KOPT-K1 (cell line): ENCODE measurements around the gene RAC2.

ENCODE experiments used
- H3K27ac ChIP-seq: fragments of 200-600 bp; sonication (generic); 2 replicates; pipeline ENCODE4 v1.5.1; 2016; ENCODE audit warnings: antibody characterized with exemption, mild to moderate bottlenecking, low read depth, low read length; ENCODE audit not compliant: poor library complexity, severe bottlenecking
- H3K36me3 ChIP-seq: fragments of 200-600 bp; sonication (generic); 2 replicates; pipeline ENCODE4 v1.5.1; 2017; ENCODE audit warnings: antibody characterized with exemption, mild to moderate bottlenecking, low read length, moderate library complexity; ENCODE audit not compliant: insufficient read depth
- H3K9me3 ChIP-seq: fragments of 200-600 bp; sonication (generic); 2 replicates; pipeline ENCODE4 v1.5.1; 2017; ENCODE audit warnings: antibody characterized with exemption, low read length, mild to moderate bottlenecking; ENCODE audit not compliant: insufficient read depth, poor library complexity, severe bottlenecking

RAC2 gene

DNA sequence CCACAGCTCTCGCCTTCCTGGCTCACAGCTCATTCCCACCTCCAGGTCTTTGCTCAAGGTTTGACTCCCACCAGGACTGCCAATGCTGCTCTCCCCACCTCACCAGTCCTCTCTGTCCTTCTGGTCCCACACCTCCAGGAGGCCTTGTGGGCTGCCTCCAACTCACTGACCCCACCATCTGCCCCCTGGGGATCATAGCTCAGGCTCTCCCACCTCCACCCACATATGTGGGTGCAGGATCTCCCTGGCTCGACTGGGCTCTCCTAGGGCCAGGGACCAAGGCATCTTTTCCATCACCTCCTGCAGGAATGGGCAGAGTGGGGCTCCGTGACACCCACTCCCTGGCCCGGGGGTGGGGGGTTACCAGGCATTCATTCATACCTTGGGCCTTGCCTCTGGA, 18.0 kb downstream of the RAC2 start:
- H3K27ac ChIP-seq: no peak overlapping the region

DNA sequence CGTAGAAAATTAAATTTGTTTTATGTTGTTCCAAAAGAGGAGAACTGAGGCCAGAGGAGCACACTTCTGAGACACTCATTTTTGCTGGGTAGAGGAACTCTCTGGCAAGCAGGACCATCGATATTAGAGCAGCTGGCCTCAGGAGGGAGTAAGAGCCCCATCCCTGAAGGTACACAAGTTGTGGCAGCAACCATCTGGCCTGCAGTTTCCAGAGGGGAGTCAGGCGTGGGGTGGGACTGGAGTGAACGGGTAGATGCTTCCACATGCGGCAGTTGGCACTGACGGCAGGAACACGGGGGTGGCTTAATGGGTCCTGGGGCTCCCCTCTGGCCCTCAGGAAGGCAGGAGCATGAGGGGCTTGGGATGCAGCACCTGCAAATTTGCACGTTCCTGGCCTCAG, 18.6 kb downstream of the RAC2 start:
- H3K9me3 ChIP-seq: peaks cover 9% of the 10 kb centered on the region
- no peak overlapping the region for H3K27ac ChIP-seq
- H3K36me3 ChIP-seq: peaks cover 64% of the 10 kb centered on the region

More for the DNA sequence above, 18.0 kb downstream of the RAC2 start:
- Histone ChIP-seq H3K9me3 (peaks cover 9% of the 10 kb centered on the region), H3K36me3 (peaks cover 70% of the 10 kb centered on the region)

- peaks cover 9% of the 10 kb centered on the region for H3K9me3 ChIP-seq
- peak overlapping the region; percentile 10 for H3K27ac ChIP-seq
- H3K36me3 ChIP-seq: peaks cover 64% of the 10 kb centered on the region
These were observed 19.2 kb downstream of the RAC2 start for GRCh38 chr22:37224757-37225420.

DNA sequence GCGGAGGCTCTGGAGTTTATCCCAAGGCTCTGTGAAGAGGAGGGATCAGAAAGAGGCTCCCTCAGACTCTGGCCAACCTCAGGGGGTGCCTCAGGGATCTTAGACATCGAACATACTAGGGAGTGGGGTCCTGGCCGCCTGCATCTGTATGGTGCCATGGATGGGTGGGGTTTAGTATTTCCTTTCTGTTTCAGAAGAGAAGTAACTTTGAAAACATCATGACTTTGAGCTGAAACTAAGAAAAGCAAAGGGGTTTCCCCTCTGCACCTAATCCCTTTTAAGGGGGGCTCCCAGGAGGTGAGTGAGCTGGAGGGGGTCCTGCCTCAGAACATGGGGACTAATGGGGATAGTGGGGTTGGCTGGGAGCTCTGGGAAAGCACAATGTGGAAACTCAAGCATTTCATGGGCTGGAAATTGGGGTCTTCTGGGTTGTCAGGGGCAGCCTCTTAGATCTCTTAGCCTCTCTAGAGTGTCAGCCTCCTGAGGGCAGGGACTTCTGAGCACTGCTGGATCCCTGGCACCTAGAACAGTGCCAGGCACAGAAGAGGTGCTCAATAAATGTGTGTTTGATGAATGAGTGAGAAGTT, 20.0 kb downstream of the RAC2 start:
- peak overlapping the region; percentile 10 for H3K27ac ChIP-seq
- H3K36me3 ChIP-seq: peaks cover 56% of the 10 kb centered on the region
- H3K9me3 ChIP-seq: peaks cover 9% of the 10 kb centered on the region

DNA sequence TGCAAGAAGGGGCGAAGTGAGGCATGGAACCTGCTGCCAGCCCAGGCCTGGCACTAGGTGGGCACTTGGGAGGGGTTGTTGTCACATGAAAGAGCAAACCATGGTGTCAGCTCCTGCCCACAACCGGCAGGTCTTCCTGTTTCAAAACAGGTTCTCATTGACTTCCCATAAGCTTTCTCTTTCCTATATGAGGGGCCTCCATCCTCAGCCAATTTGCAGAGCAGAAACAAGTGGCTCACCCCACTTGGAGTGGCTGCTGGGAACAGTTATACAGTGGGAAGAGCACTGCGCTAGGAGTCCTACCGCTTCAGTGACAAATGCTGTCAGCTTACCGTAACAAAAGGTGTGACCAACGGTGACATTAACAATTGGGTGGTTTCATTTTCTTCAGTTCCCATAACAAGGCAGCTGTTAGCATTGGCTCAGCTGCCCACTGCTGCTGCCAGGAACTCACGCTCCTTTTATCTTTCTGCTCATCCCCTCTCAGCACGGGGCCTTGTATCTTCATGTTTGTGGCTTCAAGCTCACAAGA, 21.6 kb downstream of the RAC2 start:
- Histone ChIP-seq H3K36me3 (peaks cover 40% of the 10 kb centered on the region), H3K9me3 (peaks cover 9% of the 10 kb centered on the region), H3K27ac (peak overlapping the region; percentile 56)

- peak overlapping the region; percentile 56 for H3K27ac ChIP-seq
- peaks cover 36% of the 10 kb centered on the region for H3K36me3 ChIP-seq
- H3K9me3 ChIP-seq: peaks cover 9% of the 10 kb centered on the region
These were observed 22.4 kb downstream of the RAC2 start for GRCh38 chr22:37221424-37222333.

GRCh38 chr22:37220543-37220981, 23.5 kb downstream of the RAC2 start:
- Histone ChIP-seq H3K36me3 (peaks cover 25% of the 10 kb centered on the region), H3K27ac (peak overlapping the region; percentile 78), H3K9me3 (peaks cover 9% of the 10 kb centered on the region)

DNA sequence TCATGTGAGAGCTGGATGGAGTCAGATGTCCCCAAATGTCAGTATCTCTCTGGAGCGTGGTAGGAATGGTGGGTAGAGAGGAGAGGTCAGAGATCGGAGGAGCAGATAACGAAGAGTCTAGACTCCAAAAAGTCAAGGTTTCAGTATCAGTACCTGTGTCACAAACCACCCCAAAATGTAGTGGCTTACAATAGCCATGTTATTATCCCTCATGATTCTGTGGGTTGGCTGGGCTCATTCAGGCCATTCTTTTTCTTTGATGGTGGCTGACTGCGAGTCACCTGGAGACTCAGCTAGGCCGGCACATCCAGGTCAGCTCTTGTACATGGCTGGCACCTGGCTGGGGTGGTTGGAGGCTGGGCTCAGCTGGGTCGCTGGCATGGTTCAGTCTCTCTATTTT, 24.5 kb downstream of the RAC2 start:
- H3K27ac ChIP-seq: peak overlapping the region; percentile 78
- peaks cover 15% of the 10 kb centered on the region for H3K36me3 ChIP-seq
- H3K9me3 ChIP-seq: peaks cover 9% of the 10 kb centered on the region

DNA sequence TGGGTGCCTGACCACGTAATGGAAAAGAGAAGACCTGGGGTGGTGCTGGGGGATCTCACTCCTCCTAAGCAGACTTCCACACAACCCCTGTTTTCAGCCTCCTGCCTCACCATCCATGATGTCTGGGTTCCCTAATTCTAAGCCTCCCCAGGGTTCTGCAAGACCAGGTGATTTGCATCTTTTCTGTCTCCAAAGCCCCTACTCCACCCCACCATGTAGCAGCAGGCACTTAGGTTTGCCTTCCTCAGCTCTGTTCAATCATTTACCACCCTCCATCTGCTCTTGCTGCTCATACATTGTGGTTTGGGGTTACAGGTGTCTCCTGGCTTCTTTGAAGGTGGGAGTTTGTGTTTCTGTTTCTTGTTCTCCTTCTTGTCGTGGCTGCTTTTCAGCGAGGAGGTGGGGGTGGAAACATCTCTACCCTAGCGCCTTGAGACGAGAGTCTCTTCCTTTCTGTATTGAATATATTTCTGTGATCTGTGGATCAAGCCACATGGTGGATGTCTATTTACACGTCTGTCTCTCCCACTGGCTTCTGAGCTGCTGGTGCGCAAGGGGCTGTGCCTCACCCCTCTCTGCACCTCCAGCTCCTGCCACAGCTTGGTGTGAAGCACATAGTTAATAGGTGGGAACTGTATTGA, 25.2 kb downstream of the RAC2 start:
- Histone ChIP-seq H3K27ac (peak overlapping the region; percentile 78), H3K36me3 (peaks cover 8% of the 10 kb centered on the region), H3K9me3 (peaks cover 9% of the 10 kb centered on the region)

- Histone ChIP-seq H3K9me3 (peaks cover 4% of the 10 kb centered on the region), H3K36me3 (peaks cover 3% of the 10 kb centered on the region), H3K27ac (peak overlapping the region; percentile 78)
These were observed 25.7 kb downstream of the RAC2 start for GRCh38 chr22:37218399-37218770.

- no peaks in the 10 kb centered on the region for H3K9me3 ChIP-seq
- no peak overlapping the region for H3K27ac ChIP-seq
- no peaks in the 10 kb centered on the region for H3K36me3 ChIP-seq
These were observed 28.2 kb downstream of the RAC2 start for GRCh38 chr22:37215890-37216289.

- Histone ChIP-seq H3K36me3 (no peaks in the 10 kb centered on the region), H3K27ac (no peak overlapping the region), H3K9me3 (no peaks in the 10 kb centered on the region)
These were observed 29.4 kb downstream of the RAC2 start for GRCh38 chr22:37214731-37215030.

- Histone ChIP-seq H3K27ac (no peak overlapping the region), H3K9me3 (no peaks in the 10 kb centered on the region), H3K36me3 (no peaks in the 10 kb centered on the region)
These were observed 29.9 kb downstream of the RAC2 start for GRCh38 chr22:37213941-37214730.

- Histone ChIP-seq H3K27ac (no peak overlapping the region), H3K9me3 (no peaks in the 10 kb centered on the region), H3K36me3 (no peaks in the 10 kb centered on the region)
These were observed 30.7 kb downstream of the RAC2 start for GRCh38 chr22:37213218-37213855.
